ENCODE measurements around the gene CLASP1.
"Not testable (repeated sequence)": the region's sequence is repeated elsewhere in the genome, so short reads cannot be mapped to it uniquely, and the experiment has no call there.

Gene CLASP1

DNA sequence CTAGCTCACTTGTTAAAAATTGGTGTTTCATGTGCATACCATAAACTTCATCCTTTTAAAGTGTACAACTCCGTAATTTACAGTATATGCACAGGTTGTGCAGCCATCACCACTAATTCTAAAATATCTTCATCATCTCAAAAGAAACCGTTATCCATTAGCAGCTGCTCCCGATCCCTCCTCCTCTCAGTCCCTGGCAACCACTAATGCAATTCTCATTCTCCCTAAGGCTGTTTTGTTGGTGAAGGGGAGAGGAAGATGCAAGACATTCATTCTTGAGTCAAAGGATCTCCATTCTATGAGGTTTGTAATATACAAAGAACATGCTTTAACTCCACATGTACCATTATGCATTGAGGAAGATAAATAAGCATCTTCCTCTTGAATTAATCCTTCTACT is 70.0 kb downstream of the CLASP1 start:
- no peak for DNase-seq (ENCODE audit: low read depth)

- DNase-seq (ENCODE audit: low read depth), result no peak
Measured at GRCh38 chr2:121577381-121577780, 71.9 kb downstream of the CLASP1 start.

- DNase-seq (ENCODE audit: low read depth), result no peak
Measured at GRCh38 chr2:121576263-121576662, 73.0 kb downstream of the CLASP1 start.

- DNase-seq (ENCODE audit: low read depth), result no peak
Measured at GRCh38 chr2:121575800-121576199, 73.5 kb downstream of the CLASP1 start.

- no peak for DNase-seq (ENCODE audit: low read depth)
Measured at GRCh38 chr2:121570667-121571055, 78.6 kb downstream of the CLASP1 start.

GRCh38 chr2:121570036-121570666 is 79.1 kb downstream of the CLASP1 start:
- DNase-seq (ENCODE audit: low read depth), result no peak

GRCh38 chr2:121567957-121568409 is 81.3 kb downstream of the CLASP1 start:
- DNase-seq (ENCODE audit: low read depth), result no peak

- DNase-seq (ENCODE audit: low read depth), result no peak
Measured at GRCh38 chr2:121567452-121567851, 81.8 kb downstream of the CLASP1 start.

DNA sequence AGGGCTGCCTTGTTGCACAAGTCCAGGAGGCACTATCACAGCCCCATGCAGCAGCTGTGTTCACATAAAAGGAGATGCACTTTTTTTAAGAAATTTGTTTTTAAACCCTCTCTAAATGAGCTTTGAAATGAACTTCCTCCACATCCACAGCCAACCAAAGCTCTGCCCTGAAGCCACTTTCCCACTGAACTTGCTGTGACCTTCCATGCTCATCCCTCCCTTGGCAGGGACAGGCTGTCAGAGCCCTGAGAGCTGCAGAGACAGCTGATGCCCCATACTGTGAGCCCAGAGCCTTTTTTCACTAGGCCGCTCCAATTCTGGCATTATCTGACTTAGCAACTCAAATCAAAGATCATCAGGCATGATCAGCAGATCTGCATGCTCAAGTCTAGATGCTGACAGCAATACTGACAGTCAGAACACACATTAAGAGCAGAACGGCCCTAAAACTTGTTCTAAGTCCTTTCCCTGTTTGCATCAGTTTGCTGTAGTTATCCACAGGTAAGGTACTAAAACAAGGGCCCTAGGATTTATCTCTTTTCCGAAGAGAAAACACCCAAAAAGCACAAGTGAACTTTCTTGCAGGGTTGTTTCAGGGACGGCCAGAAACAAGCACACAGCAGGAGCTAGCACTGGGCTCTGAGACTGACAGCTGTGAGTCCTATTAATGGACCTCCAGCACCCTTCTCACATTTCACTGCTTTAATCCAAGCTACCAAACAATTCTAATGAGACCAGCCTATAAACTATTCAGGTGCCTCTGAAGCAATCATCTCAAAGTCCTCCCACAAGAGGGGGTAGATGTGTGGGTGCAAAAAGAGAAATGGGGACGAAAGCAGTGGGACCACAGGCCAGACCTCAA is 83.6 kb downstream of the CLASP1 start:
- no peak for DNase-seq (ENCODE audit: low read depth)

- no peak for DNase-seq (ENCODE audit: low read depth)
Measured at GRCh38 chr2:121564905-121565304, 84.4 kb downstream of the CLASP1 start.

DNA sequence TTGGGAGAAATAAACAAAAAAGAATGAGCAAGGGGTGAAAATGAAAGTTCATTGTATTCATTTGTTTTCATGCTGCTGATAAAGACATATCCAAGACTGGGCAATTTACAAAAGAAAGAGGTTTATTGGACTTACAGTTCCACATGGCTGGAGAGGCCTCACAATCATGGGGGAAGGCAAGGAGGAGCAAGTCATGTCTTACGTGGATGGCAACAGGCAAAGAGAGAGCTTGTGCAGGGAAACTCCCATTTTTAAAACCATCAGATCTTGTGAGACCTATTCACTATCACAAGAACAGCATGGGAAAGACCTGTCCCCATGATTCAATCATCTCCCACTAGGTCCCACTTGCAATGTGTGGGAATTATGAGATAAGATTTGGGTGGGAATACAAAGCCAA is 85.5 kb downstream of the CLASP1 start:
- DNase-seq (ENCODE audit: low read depth), result not testable (repeated sequence)

DNA sequence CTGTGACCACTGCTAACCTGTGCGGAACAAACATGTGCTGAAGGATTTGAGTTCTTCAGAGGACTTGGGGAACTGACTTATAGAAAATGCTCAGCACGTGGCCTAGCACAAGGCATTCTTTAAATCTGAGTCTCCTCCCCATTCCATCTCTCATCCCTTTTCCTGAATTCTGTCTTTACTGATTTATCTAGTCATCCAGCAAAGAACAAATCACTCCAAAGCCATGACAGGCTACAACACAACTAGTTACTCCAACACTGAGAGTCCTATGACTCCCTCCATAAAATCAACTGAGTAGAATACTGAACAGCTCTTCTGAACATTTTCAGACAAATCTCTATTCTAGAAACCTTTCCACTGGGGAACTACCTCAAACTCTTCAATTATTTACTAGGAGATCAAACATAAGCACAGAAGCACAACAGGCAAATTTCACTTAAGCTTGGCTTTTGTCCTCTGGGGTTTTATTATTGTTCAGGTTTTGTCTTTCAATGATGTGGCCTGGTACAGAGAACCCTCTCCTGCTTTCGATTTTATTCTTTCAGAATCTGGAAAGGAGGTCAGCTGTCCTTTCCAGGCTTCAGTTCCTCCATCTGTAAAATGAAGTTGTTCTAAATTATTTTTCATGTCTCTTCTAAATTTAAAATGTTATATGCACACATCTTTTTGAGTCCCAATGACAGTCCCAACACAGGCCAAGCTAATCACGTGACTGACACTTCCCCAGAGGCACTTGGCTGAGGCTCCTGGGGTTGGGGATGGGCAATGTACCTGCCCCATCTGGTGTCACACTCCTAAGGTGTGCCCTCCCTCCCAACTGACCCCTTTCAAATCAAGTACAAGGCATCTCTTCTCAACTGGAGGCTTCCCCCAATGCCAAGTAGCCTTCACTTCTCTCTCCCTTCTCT is 86.7 kb downstream of the CLASP1 start:
- no peak for DNase-seq (ENCODE audit: low read depth)

- DNase-seq (ENCODE audit: low read depth), result no peak
Measured at GRCh38 chr2:121561617-121562268, 87.5 kb downstream of the CLASP1 start.

DNA sequence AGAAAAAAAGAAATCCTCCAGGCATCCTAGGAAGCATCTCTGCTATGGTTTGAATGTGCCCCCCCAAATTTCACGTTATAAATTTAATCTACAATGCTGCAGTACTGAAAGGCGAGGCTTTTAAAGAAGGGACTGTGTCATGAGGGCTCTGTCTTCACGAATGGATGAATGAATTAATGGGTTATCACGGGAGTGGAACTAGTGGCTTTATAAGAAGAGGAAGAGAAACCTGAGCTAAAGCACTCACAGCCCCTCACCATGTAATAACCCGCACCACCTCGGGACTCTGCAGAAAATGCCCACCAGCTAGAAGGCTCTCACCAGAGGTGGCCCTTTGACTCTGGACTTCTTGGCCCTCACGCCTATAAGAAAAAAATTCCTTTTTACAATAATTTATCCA is 90.9 kb downstream of the CLASP1 start:
- no peak for DNase-seq (ENCODE audit: low read depth)

GRCh38 chr2:121555008-121555407 is 94.3 kb downstream of the CLASP1 start:
- no peak for DNase-seq (ENCODE audit: low read depth)

DNA sequence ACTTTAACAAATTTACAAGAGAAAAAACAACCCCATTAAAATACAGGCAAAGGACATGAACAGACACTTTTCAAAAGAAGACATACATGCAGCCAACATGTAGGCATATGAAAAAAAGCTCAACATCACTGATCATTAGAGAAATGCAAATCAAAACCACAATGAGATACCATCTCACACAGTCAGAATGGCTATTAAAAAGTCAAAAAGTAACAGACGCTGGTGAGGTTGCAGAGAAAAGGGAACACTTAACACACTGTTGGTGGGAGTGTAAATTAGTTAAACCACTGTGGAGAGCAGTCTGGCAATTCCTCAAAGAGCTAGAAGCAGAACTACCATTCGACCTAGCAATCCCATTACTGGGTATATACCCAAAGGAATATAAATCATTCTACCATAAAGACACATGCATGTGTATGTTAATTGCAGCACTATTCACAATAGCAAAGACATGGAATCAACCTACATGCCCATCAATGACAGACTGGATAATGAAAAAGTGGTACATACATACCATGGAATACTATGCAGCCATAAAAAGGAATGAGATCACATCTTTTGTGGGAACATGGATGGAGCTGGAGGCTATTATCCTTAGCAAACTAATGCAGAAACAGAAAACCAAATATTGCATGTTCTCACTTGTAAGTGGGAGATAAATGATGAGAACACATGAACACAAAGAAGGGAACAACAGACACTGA is 96.6 kb downstream of the CLASP1 start:
- not testable (repeated sequence) for DNase-seq (ENCODE audit: low read depth)

DNA sequence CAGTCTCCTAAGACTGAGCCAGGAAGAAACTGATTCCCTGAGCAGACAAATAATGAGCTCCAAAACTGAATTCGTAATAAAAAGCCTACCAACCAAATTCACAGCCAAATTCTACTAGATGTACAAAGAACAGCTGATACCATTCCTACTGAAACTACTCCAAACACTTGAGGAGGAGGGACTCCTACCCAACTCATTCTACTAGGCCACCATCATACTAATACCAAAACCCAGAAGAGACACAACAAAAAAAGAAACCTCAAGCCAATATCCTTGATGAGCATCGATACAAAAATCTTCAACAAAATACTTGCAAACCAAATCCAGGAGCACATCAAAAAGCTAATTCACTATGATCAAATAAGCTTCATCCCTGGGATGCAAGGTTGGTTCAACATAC is 98.6 kb downstream of the CLASP1 start:
- DNase-seq (ENCODE audit: low read depth), result no peak

DNA sequence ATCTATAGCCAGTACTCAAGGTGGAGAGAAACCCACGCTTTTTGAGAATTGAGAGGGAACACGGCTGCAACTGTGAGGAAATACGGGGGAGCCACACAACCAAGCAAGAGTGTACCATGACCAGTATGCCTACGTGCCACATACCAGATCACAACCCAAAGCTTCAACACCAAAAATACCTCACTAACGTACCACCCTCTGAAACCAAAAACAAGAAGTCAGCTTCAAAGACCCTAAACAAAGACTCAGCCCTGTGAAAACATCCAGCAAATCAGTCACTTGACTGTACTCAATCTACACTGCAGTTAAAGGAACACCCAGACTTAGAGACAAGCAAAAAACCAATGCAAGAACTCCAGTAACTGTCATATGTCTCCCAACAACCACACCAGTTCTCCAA is 101.6 kb downstream of the CLASP1 start:
- DNase-seq (ENCODE audit: low read depth), result no peak

GRCh38 chr2:121545913-121546312 is 103.3 kb downstream of the CLASP1 start:
- no peak for DNase-seq (ENCODE audit: low read depth)

DNA sequence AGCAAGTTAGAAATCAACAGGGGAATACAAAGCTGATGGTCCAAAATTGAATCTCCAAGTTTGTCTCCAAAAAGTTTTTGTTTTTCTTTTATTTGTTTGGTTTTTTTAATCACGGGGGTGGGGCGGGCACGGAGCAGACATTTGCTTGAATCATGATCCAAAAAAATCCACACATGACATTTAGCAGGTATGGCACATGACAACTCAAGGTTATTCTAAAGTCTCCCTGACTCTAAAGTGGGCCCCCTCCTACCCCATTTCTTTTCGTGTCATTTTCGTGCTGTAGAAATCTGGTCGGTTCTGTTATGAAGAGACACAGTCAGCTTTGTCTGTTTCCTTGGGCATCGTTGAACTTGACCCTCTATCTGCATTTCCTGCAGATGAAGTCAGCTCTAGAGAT is 104.0 kb downstream of the CLASP1 start:
- DNase-seq (ENCODE audit: low read depth), result no peak

- no peak for DNase-seq (ENCODE audit: low read depth)
Measured at GRCh38 chr2:121541495-121541894, 107.8 kb downstream of the CLASP1 start.

Measured in activated T-cell treated with anti-CD3 and anti-CD28 coated beads for 48 hours (primary cell).